Measurements from ENCODE around the gene SP2.

The SP2 gene

GRCh38 chr17:47877368-47878034 lies 18.5 kb upstream of the SP2 start:
- Mint-ChIP-seq H3K36me3 (ENCODE audit: low read depth) (no peaks in the 10 kb centered on the region), H3K4me1 (ENCODE audit: low read depth) (peaks cover 3% of the 10 kb centered on the region), H3K27me3 (ENCODE audit: low read depth) (peaks cover 53% of the 10 kb centered on the region), H3K4me3 (no peak overlapping the region), H3K9me3 (no peaks in the 10 kb centered on the region), H3K27ac (no peak overlapping the region)
- DNase-seq (ENCODE audit: low spot score), result no peak

- H3K9me3 Mint-ChIP-seq, result no peaks in the 10 kb centered on the region
- H3K4me1 Mint-ChIP-seq (ENCODE audit: low read depth), result peaks cover 4% of the 10 kb centered on the region
- no peak overlapping the region for H3K27ac Mint-ChIP-seq
Measured at GRCh38 chr17:47878203-47879027, 17.6 kb upstream of the SP2 start.

GRCh38 chr17:47879028-47879585 lies 16.9 kb upstream of the SP2 start:
- H3K4me3 Mint-ChIP-seq, result no peak overlapping the region
- H3K27me3 Mint-ChIP-seq (ENCODE audit: low read depth), result peaks cover 40% of the 10 kb centered on the region

More at GRCh38 chr17:47878203-47879027, 17.6 kb upstream of the SP2 start:
- Mint-ChIP-seq H3K27me3 (ENCODE audit: low read depth) (peaks cover 46% of the 10 kb centered on the region), H3K36me3 (ENCODE audit: low read depth) (no peaks in the 10 kb centered on the region), H3K4me3 (no peak overlapping the region)
- no peak for DNase-seq (ENCODE audit: low spot score)

GRCh38 chr17:47879776-47880454 lies 16.1 kb upstream of the SP2 start:
- no peak for DNase-seq (ENCODE audit: low spot score)
- Mint-ChIP-seq H3K9me3 (no peaks in the 10 kb centered on the region), H3K4me1 (ENCODE audit: low read depth) (peaks cover 4% of the 10 kb centered on the region), H3K27me3 (ENCODE audit: low read depth) (peaks cover 34% of the 10 kb centered on the region), H3K27ac (no peak overlapping the region), H3K36me3 (ENCODE audit: low read depth) (no peaks in the 10 kb centered on the region), H3K4me3 (no peak overlapping the region)

More at GRCh38 chr17:47879028-47879585, 16.9 kb upstream of the SP2 start:
- DNase-seq (ENCODE audit: low spot score), result peak; percentile 12
- Mint-ChIP-seq H3K36me3 (ENCODE audit: low read depth) (no peaks in the 10 kb centered on the region), H3K4me1 (ENCODE audit: low read depth) (peaks cover 4% of the 10 kb centered on the region), H3K9me3 (no peaks in the 10 kb centered on the region), H3K27ac (no peak overlapping the region)

- Mint-ChIP-seq H3K36me3 (ENCODE audit: low read depth) (no peaks in the 10 kb centered on the region), H3K4me3 (no peak overlapping the region), H3K27me3 (ENCODE audit: low read depth) (peaks cover 23% of the 10 kb centered on the region), H3K27ac (no peak overlapping the region), H3K9me3 (no peaks in the 10 kb centered on the region), H3K4me1 (ENCODE audit: low read depth) (peaks cover 4% of the 10 kb centered on the region)
- no peak for DNase-seq (ENCODE audit: low spot score)
Measured at GRCh38 chr17:47882247-47882646, 13.8 kb upstream of the SP2 start.

- Mint-ChIP-seq H3K4me1 (ENCODE audit: low read depth) (peaks cover 4% of the 10 kb centered on the region), H3K27ac (no peak overlapping the region), H3K9me3 (no peaks in the 10 kb centered on the region), H3K36me3 (ENCODE audit: low read depth) (no peaks in the 10 kb centered on the region), H3K4me3 (no peak overlapping the region), H3K27me3 (ENCODE audit: low read depth) (peaks cover 18% of the 10 kb centered on the region)
- no peak for DNase-seq (ENCODE audit: low spot score)
Measured at GRCh38 chr17:47882695-47883588, 13.1 kb upstream of the SP2 start.

GRCh38 chr17:47883589-47884426 lies 12.2 kb upstream of the SP2 start:
- no peak overlapping the region for H3K4me3 Mint-ChIP-seq
- no peaks in the 10 kb centered on the region for H3K36me3 Mint-ChIP-seq (ENCODE audit: low read depth)
- no peaks in the 10 kb centered on the region for H3K9me3 Mint-ChIP-seq
- no peak for DNase-seq (ENCODE audit: low spot score)
- H3K27ac Mint-ChIP-seq, result no peak overlapping the region
- peaks cover 13% of the 10 kb centered on the region for H3K27me3 Mint-ChIP-seq (ENCODE audit: low read depth)
- peaks cover 4% of the 10 kb centered on the region for H3K4me1 Mint-ChIP-seq (ENCODE audit: low read depth)

- Mint-ChIP-seq H3K27ac (no peak overlapping the region), H3K4me1 (ENCODE audit: low read depth) (peaks cover 1% of the 10 kb centered on the region), H3K36me3 (ENCODE audit: low read depth) (no peaks in the 10 kb centered on the region)
Measured at GRCh38 chr17:47884427-47884740, 11.7 kb upstream of the SP2 start.

GRCh38 chr17:47884905-47885730 lies 10.9 kb upstream of the SP2 start:
- no peak for DNase-seq (ENCODE audit: low spot score)
- Mint-ChIP-seq H3K9me3 (no peaks in the 10 kb centered on the region), H3K27me3 (ENCODE audit: low read depth) (peaks cover 6% of the 10 kb centered on the region), H3K4me3 (no peak overlapping the region), H3K4me1 (ENCODE audit: low read depth) (peaks cover 3% of the 10 kb centered on the region), H3K36me3 (ENCODE audit: low read depth) (no peaks in the 10 kb centered on the region), H3K27ac (no peak overlapping the region)

More at GRCh38 chr17:47884427-47884740, 11.7 kb upstream of the SP2 start:
- Mint-ChIP-seq H3K27me3 (ENCODE audit: low read depth) (peaks cover 8% of the 10 kb centered on the region), H3K4me3 (no peak overlapping the region), H3K9me3 (no peaks in the 10 kb centered on the region)
- no peak for DNase-seq (ENCODE audit: low spot score)

- Mint-ChIP-seq H3K9me3 (no peaks in the 10 kb centered on the region), H3K36me3 (ENCODE audit: low read depth) (no peaks in the 10 kb centered on the region), H3K27me3 (ENCODE audit: low read depth) (no peaks in the 10 kb centered on the region), H3K27ac (no peak overlapping the region), H3K4me3 (no peak overlapping the region), H3K4me1 (ENCODE audit: low read depth) (peaks cover 9% of the 10 kb centered on the region)
- DNase-seq (ENCODE audit: low spot score), result no peak
Measured at GRCh38 chr17:47888293-47888692, 7.7 kb upstream of the SP2 start.

GRCh38 chr17:47889734-47890529 lies 6.1 kb upstream of the SP2 start:
- H3K4me1 Mint-ChIP-seq (ENCODE audit: low read depth), result peaks cover 20% of the 10 kb centered on the region
- H3K4me3 Mint-ChIP-seq, result no peak overlapping the region
- peaks cover 1% of the 10 kb centered on the region for H3K36me3 Mint-ChIP-seq (ENCODE audit: low read depth)
- H3K27ac Mint-ChIP-seq, result no peak overlapping the region
- no peaks in the 10 kb centered on the region for H3K9me3 Mint-ChIP-seq
- no peaks in the 10 kb centered on the region for H3K27me3 Mint-ChIP-seq (ENCODE audit: low read depth)
- peak; percentile 82 for DNase-seq (ENCODE audit: low spot score)
